HEK293 (cell line): ENCODE data around the gene FOXP1.
A peak's percentile ranks its signal among the peaks of the same experiment; 100 is the strongest.

Experiments
- CTCF ChIA-PET: fragments of 350-600 bp; formaldehyde crosslinking; extraction: SDS; loops from one replicate; lab custom pipeline; 2021; ENCODE audit warnings: antibody characterized with exemption; lab: Yijun Ruan, JAX
- POLR2A ChIA-PET: fragments of 300-600 bp; formaldehyde crosslinking; extraction: SDS; loops from one replicate; lab custom pipeline; 2020; ENCODE audit warnings: antibody characterized with exemption, inconsistent platforms; lab: Yijun Ruan, JAX
- H3K27ac ChIP-seq: fragments of 200-500 bp; sonication (Bioruptor generic); 2 replicates; pipeline ENCODE4 v1.5.1; 2014; ENCODE audit warnings: low read depth, low read length, control low read depth, inconsistent platforms; ENCODE audit errors: extremely low read depth
- H3K36me3 ChIP-seq, 2 experiments: fragments of 200-500 bp in 1 of 2; sonication (Bioruptor generic) in 1 of 2; 1 replicate in 1 of 2; 2 replicates in 1 of 2; pipeline ENCODE4 v1.5.1; 2014 to 2017; ENCODE audit warnings: inconsistent platforms in 2 of 2, low read length in 2 of 2; ENCODE audit not compliant: control insufficient read depth in 2 of 2, insufficient read depth in 1 of 2
- H3K4me1 ChIP-seq: fragments of 200-500 bp; sonication (Bioruptor generic); 2 replicates; pipeline ENCODE4 v1.5.1; 2014; ENCODE audit warnings: mild to moderate bottlenecking, low read length, inconsistent platforms; ENCODE audit not compliant: control insufficient read depth, insufficient read depth
- H3K4me3 ChIP-seq: 2 replicates; pipeline ENCODE4 v1.5.1; 2011; ENCODE audit warnings: low read depth, mild to moderate bottlenecking, control low read depth, low read length, moderate library complexity
- H3K9me3 ChIP-seq: fragments of 200-500 bp; sonication (Bioruptor generic); 2 replicates; pipeline ENCODE4 v1.5.1; 2014; ENCODE audit warnings: low read depth, low read length, inconsistent platforms; ENCODE audit not compliant: control insufficient read depth, insufficient read depth
- AEBP2 ChIP-seq: fragments of 450-650 bp; formaldehyde crosslinking; IDR thresholded peaks from 2 replicates; pipeline ENCODE4 v1.5.1; 2016; ENCODE audit warnings: missing biosample characterization, missing genetic modification characterization, borderline replicate concordance
- ATF2 ChIP-seq: fragments of 450-650 bp; formaldehyde crosslinking; IDR thresholded peaks from 2 replicates; pipeline ENCODE4 v1.5.1; 2016; ENCODE audit warnings: missing biosample characterization, missing genetic modification characterization, low read depth
- BCL11B ChIP-seq: fragments of 450-650 bp; formaldehyde crosslinking; IDR thresholded peaks from 2 replicates; pipeline ENCODE4 v1.5.1; 2016; ENCODE audit warnings: low read depth, missing biosample characterization, missing genetic modification characterization
- GLI4 ChIP-seq: fragments of 450-650 bp; formaldehyde crosslinking; IDR thresholded peaks from 2 replicates; pipeline ENCODE4 v1.5.1; 2016; ENCODE audit warnings: missing biosample characterization, missing genetic modification characterization
- KLF8 ChIP-seq: fragments of 450-650 bp; formaldehyde crosslinking; IDR thresholded peaks from 2 replicates; pipeline ENCODE4 v1.5.1; 2016; ENCODE audit warnings: missing biosample characterization, missing genetic modification characterization
- OSR2 ChIP-seq: fragments of 450-650 bp; formaldehyde crosslinking; IDR thresholded peaks from 2 replicates; pipeline ENCODE4 v1.5.1; 2016; ENCODE audit warnings: missing biosample characterization, missing genetic modification characterization
- SCRT1 ChIP-seq: fragments of 450-650 bp; formaldehyde crosslinking; IDR thresholded peaks from 2 replicates; pipeline ENCODE4 v1.5.1; 2016; ENCODE audit warnings: missing biosample characterization, missing genetic modification characterization, borderline replicate concordance
- SP7 ChIP-seq: fragments of 450-650 bp; formaldehyde crosslinking; IDR thresholded peaks from 2 replicates; pipeline ENCODE4 v1.5.1; 2016; ENCODE audit warnings: missing biosample characterization, missing genetic modification characterization
- ZEB2 ChIP-seq: fragments of 450-650 bp; formaldehyde crosslinking; IDR thresholded peaks from 2 replicates; pipeline ENCODE4 v1.5.1; 2016; ENCODE audit warnings: missing biosample characterization, missing genetic modification characterization
- ZFHX2 ChIP-seq: fragments of 450-650 bp; formaldehyde crosslinking; conservative IDR thresholded peaks from 2 replicates; pipeline ENCODE4 v1.5.1; 2016; ENCODE audit warnings: missing biosample characterization, missing genetic modification characterization
- ZIC2 ChIP-seq: fragments of 450-650 bp; formaldehyde crosslinking; IDR thresholded peaks from 2 replicates; pipeline ENCODE4 v1.5.1; 2016; ENCODE audit warnings: missing biosample characterization, missing genetic modification characterization
- ZNF112 ChIP-seq: fragments of 450-650 bp; formaldehyde crosslinking; IDR thresholded peaks from 2 replicates; pipeline ENCODE4 v1.5.0; 2017; ENCODE audit warnings: missing biosample characterization, missing genetic modification characterization
- ZNF140 ChIP-seq: fragments of 450-650 bp; formaldehyde crosslinking; IDR thresholded peaks from 2 replicates; pipeline ENCODE4 v1.5.1; 2016; ENCODE audit warnings: missing biosample characterization, missing genetic modification characterization
- ZNF292 ChIP-seq: fragments of 450-650 bp; formaldehyde crosslinking; IDR thresholded peaks from 2 replicates; pipeline ENCODE4 v1.5.1; 2016; ENCODE audit warnings: low read depth, missing biosample characterization, missing genetic modification characterization, borderline replicate concordance
- ZNF302 ChIP-seq: fragments of 450-650 bp; formaldehyde crosslinking; IDR thresholded peaks from 2 replicates; pipeline ENCODE4 v1.5.1; 2016; ENCODE audit warnings: missing biosample characterization, missing genetic modification characterization, low read depth
- ZNF391 ChIP-seq: fragments of 450-650 bp; formaldehyde crosslinking; IDR thresholded peaks from 2 replicates; pipeline ENCODE4 v1.5.1; 2016; ENCODE audit warnings: low read depth, missing biosample characterization, missing genetic modification characterization, borderline replicate concordance
- ZNF433 ChIP-seq: fragments of 450-650 bp; formaldehyde crosslinking; IDR thresholded peaks from 2 replicates; pipeline ENCODE4 v1.5.1; 2016; ENCODE audit warnings: missing biosample characterization, missing genetic modification characterization, low read depth
- ZNF514 ChIP-seq: fragments of 450-650 bp; formaldehyde crosslinking; IDR thresholded peaks from 2 replicates; pipeline ENCODE4 v1.5.1; 2016; ENCODE audit warnings: missing biosample characterization, missing genetic modification characterization
- ZNF530 ChIP-seq: fragments of 450-650 bp; formaldehyde crosslinking; IDR thresholded peaks from 2 replicates; pipeline ENCODE4 v1.5.1; 2016; ENCODE audit warnings: low read depth, missing biosample characterization, missing genetic modification characterization
- ZNF624 ChIP-seq: fragments of 450-650 bp; formaldehyde crosslinking; IDR thresholded peaks from 2 replicates; pipeline ENCODE4 v1.5.1; 2017; ENCODE audit warnings: missing biosample characterization, missing genetic modification characterization
- ZNF768 ChIP-seq: fragments of 450-650 bp; formaldehyde crosslinking; IDR thresholded peaks from 2 replicates; pipeline ENCODE4 v1.5.1; 2018; ENCODE audit warnings: missing biosample characterization, mild to moderate bottlenecking, missing genetic modification characterization
- ZSCAN4 ChIP-seq: fragments of 450-650 bp; formaldehyde crosslinking; IDR thresholded peaks from 2 replicates; pipeline ENCODE4 v1.5.1; 2017; ENCODE audit warnings: missing biosample characterization, missing genetic modification characterization
- ZXDB ChIP-seq: fragments of 450-650 bp; formaldehyde crosslinking; IDR thresholded peaks from 2 replicates; pipeline ENCODE4 v1.5.1; 2016; ENCODE audit warnings: missing biosample characterization, missing genetic modification characterization
- TF ChIP-seq, protein P1 (sequence below): fragments of 450-650 bp; formaldehyde crosslinking; IDR thresholded peaks from 2 replicates; pipeline ENCODE4 v1.5.1; 2017; ENCODE audit warnings: missing biosample characterization, missing genetic modification characterization
- TF ChIP-seq, protein P2 (sequence below): fragments of 450-650 bp; formaldehyde crosslinking; IDR thresholded peaks from 2 replicates; pipeline ENCODE4 v1.5.1; 2016; ENCODE audit warnings: missing biosample characterization, missing genetic modification characterization
- TF ChIP-seq, protein P3 (sequence below): fragments of 450-650 bp; formaldehyde crosslinking; IDR thresholded peaks from 2 replicates; pipeline ENCODE4 v1.5.0; 2017; ENCODE audit warnings: missing biosample characterization, missing genetic modification characterization, borderline replicate concordance
- TF ChIP-seq, protein P4 (sequence below): fragments of 450-650 bp; formaldehyde crosslinking; IDR thresholded peaks from 2 replicates; pipeline ENCODE4 v1.5.1; 2016; ENCODE audit warnings: missing biosample characterization, missing genetic modification characterization

Gene FOXP1

GRCh38 chr3:71136276-71136675 lies 447.3 kb downstream of the FOXP1 start:
- no peak overlapping the region for H3K4me3 ChIP-seq
- peaks cover 25% of the 10 kb centered on the region for H3K4me1 ChIP-seq
- H3K27ac ChIP-seq = no peak overlapping the region
- no peaks in the 10 kb centered on the region for H3K36me3 ChIP-seq
- ChIA-PET CTCF (interaction anchor here (0.6 kb wide), 1 partner anchor 132 kb away, joined by 3 read pairs; no protein-coding TSS in a partner anchor), POLR2A (no interaction called here)
- H3K9me3 ChIP-seq = no peaks in the 10 kb centered on the region
- TF ChIP-seq ZEB2 (no peak), GLI4 (no peak), OSR2 (tag by site-specific recombination) (peak; percentile 47; the same call in 1 of the 2 replicates), ATF2 (tag by site-specific recombination) (no peak), ZNF624 (no peak), ZNF530 (tag by site-specific recombination) (no peak), ZNF433 (no peak), ZSCAN4 (tag by site-specific recombination) (no peak), ZIC2 (no peak), ZNF514 (tag by site-specific recombination) (no peak), ZNF391 (tag by site-specific recombination) (no peak), ZNF768 (tag by site-specific recombination) (no peak), ZNF302 (tag by site-specific recombination) (no peak), ZNF292 (tag by site-specific recombination) (no peak), SCRT1 (no peak), ZFHX2 (tag by site-specific recombination) (no peak), ZXDB (tag by site-specific recombination) (no peak), BCL11B (tag by site-specific recombination) (no peak), SP7 (tag by site-specific recombination) (0 out of 2 replicates have a peak, but pooled peaks have one; percentile 17), KLF8 (no peak), ZNF112 (tag by site-specific recombination) (no peak), ZNF140 (no peak), AEBP2 (tag by site-specific recombination) (no peak)
- TF ChIP-seq, protein P1, sequence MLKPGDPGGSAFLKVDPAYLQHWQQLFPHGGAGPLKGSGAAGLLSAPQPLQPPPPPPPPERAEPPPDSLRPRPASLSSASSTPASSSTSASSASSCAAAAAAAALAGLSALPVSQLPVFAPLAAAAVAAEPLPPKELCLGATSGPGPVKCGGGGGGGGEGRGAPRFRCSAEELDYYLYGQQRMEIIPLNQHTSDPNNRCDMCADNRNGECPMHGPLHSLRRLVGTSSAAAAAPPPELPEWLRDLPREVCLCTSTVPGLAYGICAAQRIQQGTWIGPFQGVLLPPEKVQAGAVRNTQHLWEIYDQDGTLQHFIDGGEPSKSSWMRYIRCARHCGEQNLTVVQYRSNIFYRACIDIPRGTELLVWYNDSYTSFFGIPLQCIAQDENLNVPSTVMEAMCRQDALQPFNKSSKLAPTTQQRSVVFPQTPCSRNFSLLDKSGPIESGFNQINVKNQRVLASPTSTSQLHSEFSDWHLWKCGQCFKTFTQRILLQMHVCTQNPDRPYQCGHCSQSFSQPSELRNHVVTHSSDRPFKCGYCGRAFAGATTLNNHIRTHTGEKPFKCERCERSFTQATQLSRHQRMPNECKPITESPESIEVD (tag by site-specific recombination) = peak; percentile 87
- TF ChIP-seq, protein P2, sequence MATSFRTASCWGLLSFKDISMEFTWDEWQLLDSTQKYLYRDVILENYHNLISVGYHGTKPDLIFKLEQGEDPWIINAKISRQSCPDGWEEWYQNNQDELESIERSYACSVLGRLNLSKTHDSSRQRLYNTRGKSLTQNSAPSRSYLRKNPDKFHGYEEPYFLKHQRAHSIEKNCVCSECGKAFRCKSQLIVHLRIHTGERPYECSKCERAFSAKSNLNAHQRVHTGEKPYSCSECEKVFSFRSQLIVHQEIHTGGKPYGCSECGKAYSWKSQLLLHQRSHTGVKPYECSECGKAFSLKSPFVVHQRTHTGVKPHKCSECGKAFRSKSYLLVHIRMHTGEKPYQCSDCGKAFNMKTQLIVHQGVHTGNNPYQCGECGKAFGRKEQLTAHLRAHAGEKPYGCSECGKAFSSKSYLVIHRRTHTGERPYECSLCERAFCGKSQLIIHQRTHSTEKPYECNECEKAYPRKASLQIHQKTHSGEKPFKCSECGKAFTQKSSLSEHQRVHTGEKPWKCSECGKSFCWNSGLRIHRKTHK (tag by site-specific recombination) = no peak
- TF ChIP-seq, protein P3, sequence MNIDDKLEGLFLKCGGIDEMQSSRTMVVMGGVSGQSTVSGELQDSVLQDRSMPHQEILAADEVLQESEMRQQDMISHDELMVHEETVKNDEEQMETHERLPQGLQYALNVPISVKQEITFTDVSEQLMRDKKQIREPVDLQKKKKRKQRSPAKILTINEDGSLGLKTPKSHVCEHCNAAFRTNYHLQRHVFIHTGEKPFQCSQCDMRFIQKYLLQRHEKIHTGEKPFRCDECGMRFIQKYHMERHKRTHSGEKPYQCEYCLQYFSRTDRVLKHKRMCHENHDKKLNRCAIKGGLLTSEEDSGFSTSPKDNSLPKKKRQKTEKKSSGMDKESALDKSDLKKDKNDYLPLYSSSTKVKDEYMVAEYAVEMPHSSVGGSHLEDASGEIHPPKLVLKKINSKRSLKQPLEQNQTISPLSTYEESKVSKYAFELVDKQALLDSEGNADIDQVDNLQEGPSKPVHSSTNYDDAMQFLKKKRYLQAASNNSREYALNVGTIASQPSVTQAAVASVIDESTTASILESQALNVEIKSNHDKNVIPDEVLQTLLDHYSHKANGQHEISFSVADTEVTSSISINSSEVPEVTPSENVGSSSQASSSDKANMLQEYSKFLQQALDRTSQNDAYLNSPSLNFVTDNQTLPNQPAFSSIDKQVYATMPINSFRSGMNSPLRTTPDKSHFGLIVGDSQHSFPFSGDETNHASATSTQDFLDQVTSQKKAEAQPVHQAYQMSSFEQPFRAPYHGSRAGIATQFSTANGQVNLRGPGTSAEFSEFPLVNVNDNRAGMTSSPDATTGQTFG = no peak
- TF ChIP-seq, protein P4, sequence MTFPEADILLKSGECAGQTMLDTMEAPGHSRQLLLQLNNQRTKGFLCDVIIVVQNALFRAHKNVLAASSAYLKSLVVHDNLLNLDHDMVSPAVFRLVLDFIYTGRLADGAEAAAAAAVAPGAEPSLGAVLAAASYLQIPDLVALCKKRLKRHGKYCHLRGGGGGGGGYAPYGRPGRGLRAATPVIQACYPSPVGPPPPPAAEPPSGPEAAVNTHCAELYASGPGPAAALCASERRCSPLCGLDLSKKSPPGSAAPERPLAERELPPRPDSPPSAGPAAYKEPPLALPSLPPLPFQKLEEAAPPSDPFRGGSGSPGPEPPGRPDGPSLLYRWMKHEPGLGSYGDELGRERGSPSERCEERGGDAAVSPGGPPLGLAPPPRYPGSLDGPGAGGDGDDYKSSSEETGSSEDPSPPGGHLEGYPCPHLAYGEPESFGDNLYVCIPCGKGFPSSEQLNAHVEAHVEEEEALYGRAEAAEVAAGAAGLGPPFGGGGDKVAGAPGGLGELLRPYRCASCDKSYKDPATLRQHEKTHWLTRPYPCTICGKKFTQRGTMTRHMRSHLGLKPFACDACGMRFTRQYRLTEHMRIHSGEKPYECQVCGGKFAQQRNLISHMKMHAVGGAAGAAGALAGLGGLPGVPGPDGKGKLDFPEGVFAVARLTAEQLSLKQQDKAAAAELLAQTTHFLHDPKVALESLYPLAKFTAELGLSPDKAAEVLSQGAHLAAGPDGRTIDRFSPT (tag by site-specific recombination) = no peak
